HT-29 (cell line): Measurements from ENCODE around the gene PRUNE2. TPM values are rescaled to one million over a fixed set of nuclear protein-coding genes. Genes with fewer than 3 reads are reported as not detected.

Experiments used
- DNase-seq: peaks from one replicate; pipeline ENCODE4 v3.0.0-alpha.2; 2015; ENCODE audit warnings: low spot score
- small RNA-seq: library from RNA; depleted of rRNA; stranded (forward); fragments of <200 nt; gene quantifications from one replicate; pipeline ENCODE3, GENCODE V24; 2014
- total RNA-seq: library from RNA; depleted of rRNA; stranded (reverse); fragments of >200 nt; shearing (Covaris generic); gene quantifications from 2 replicates; pipeline ENCODE4 v1.2.3, GENCODE V29; 2014; rRNA removed

PRUNE2 gene
- total RNA-seq, 1 experiment from 2014 or later: not detected

- no peak for DNase-seq
Measured at GRCh38 chr9:76573905-76574760, 331.8 kb downstream of the PRUNE2 start.

GRCh38 chr9:76573408-76573807 is 332.5 kb downstream of the PRUNE2 start:
- DNase-seq: no peak

DNA sequence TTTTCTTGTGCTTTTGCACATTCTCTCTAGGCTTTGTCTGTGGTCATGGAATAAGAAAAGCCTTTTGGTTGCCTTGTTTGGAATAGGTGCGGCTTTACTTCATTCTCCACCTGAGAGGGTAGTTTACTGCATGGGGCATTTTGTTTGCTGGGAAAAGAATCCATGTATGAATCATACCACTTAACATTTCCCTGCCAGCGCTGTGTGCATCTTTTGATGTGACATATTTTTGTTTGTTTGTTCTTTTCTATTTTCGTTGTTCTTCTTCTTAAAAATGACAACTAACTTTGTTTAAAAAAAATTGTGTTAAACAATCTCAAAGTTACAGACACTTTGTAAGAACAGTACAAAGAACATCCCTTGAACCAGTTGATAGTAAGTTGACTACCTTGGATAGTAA is 333.8 kb downstream of the PRUNE2 start:
- no peak for DNase-seq

DNA sequence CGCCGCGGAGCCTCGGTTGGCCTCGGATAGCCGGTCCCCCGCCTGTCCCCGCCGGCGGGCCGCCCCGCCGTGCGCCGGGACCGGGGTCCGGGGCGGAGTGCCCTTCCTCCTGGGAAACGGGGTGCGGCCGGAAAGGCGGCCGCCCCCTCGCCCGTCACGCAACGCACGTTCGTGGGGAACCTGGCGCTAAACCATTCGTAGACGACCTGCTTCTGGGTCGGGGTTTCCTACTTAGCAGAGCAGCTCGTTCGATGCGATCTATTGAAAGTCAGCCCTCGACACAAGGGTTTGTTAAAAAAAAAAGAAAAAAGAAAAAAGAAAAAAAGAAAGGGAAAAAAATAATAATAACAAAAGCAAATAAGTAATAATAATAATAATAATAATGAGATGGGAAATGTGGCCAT is 334.2 kb downstream of the PRUNE2 start:
- DNase-seq: no peak

- DNase-seq: no peak
Measured at GRCh38 chr9:76571288-76571687, 334.6 kb downstream of the PRUNE2 start.

GRCh38 chr9:76570826-76571225 is 335.1 kb downstream of the PRUNE2 start:
- DNase-seq: no peak

DNA sequence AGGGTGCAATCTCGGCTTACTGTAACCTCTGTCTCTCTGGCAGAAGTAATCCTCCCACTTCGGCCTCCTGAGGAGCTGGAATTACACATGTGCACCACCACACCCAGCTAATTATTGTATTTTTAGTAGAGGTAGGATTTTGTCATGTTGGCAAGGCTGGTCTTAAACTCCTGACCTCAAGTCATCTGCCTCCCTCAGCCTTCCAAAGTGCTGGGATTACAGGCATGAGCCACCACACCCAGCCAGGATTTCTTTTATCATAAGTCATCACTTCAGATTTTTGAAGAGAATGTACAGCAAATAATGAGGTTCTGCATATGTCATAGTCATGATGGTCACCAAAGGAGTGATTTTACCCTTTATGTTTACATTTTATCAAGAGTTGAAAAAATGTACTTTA is 338.8 kb downstream of the PRUNE2 start:
- no peak for DNase-seq

- no peak for DNase-seq
Measured at GRCh38 chr9:76564297-76564696, 341.6 kb downstream of the PRUNE2 start.

DNA sequence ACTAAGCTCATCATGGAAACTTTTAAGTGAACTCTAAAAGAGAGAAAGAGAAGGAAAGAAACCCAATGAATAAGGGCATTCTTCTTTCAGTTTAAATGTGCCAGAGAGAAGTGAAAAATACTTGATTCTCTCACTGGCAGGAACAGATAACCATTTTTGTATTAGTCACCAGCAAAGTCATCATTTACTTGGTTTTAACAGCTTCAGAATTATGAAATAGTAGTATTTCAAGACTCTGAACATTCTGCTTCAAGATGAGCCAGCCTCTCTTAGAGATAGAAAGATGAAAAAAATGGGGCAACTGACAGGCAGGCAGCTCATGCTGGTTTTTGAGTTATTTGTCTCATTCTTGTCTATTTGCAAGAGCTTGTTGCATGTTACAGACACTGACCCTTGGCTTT is 343.4 kb downstream of the PRUNE2 start:
- no peak for DNase-seq

GRCh38 chr9:76561900-76562299 is 344.0 kb downstream of the PRUNE2 start:
- no peak for DNase-seq

Small RNA genes lying within 50 kb of the gene (small RNA-seq; reads per million reads assigned to genes)
- not detected for gene AL359314.1

Other genes starting within 250 kb of the PRUNE2 start
- not detected in 2 replicates for gene PCA3, start 141.7 kb downstream of the PRUNE2 start, total RNA-seq
- gene FOXB2, start 113.5 kb upstream of the PRUNE2 start, total RNA-seq: not detected in 2 replicates